Epidermal melanocyte (primary cell): ENCODE data around the gene PEX16.
A peak's percentile ranks its signal among the peaks of the same experiment; 100 is the strongest.
"Not testable (repeated sequence)": the region's sequence is repeated elsewhere in the genome, so short reads cannot be mapped to it uniquely, and the experiment has no call there.

ENCODE experiments used
- DNase-seq: peaks from one replicate; pipeline ENCODE4 v3.0.0; 2011; ENCODE audit warnings: low spot score; ENCODE audit not compliant: insufficient read length

PEX16 gene

DNA sequence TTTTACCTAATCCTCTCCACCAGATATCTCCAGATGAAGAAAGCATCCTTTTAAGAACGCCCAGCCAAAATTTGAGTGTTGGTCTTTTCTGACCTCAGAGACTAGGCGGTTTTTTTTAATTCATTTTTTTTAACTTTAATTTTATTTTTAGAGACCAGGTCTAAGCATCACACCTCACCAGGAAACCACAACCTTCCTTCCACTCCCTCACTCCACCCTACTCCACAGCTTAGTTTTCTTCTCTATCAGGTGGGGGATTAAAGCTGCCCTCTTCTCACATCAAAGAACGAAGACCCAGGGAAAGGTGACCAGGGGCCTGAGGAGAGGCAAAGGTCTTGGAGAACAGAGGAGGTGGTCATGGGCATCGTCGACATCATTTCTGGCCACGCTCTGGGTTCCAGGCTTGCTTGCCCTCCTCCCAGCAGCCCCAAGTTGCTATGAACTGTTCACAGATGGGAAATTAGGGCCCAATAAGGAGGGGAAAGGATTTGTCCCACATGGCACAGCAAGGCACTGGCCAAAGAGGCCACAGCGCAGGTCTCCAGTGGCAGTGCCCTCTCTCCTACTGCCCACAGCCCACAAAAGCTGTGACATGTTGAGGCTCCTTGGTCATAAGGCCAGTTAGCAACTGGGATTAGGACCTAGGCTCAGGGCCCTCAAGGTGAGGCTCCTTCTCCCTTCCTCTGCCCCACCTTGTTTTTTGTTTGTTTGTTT is 1.4 kb upstream of the PEX16 start:
- no peak for DNase-seq

GRCh38 chr11:45918331-45918941 is 759 bp upstream of the PEX16 start:
- DNase-seq: peak; percentile 97

DNA sequence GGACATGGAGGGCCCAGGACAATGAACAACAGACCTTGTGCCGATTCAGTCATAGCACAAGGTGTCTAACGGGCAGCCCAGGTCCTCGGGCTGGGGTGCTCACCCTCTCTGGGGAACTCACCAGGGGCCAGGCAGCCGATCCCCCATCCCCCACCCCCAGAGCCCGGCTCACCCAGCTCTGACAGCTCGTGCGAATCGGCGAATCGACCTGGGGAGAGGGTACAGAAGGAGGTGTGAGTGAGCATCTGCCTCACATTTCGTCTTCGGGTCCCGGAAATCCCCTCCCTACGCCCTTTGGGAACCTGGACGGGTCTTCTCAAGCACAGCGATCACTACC is 423 bp downstream of the PEX16 start:
- DNase-seq: no peak

GRCh38 chr11:45915446-45915845 is 2.2 kb downstream of the PEX16 start:
- DNase-seq: no peak

DNA sequence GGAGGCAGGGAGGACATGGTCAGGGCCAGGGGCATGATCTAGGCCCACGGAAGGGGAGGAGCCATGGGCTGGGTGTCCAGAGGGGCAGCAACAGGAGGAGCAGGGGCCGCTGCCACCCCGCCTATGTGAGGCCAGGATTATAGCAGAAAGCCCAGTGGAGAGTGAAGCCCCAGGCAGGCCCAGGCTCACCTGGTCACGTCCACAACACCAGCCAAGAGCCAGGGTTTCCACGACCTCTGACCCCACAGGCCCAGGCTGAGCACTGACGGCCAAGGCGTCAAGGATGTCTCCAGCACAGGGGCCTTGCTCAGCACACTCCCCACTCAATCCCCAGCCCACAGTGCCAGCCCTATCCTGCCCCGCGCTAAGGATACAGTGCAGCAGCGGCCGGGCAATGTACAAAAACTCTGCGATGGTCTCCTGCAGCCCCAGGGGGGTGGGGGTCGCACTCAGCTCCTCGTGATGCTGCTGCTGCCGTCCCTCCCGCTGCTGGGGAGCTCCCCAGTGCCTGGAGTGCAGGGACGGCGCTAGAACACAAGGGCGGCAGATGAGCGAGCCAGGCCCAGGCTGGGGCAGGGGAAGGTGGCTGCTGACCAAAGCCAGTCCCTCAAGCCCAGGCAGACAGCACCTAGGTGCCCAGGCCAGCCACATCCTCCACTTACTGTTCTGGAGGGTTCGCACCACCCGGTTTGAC is 3.6 kb downstream of the PEX16 start:
- DNase-seq: no peak

DNA sequence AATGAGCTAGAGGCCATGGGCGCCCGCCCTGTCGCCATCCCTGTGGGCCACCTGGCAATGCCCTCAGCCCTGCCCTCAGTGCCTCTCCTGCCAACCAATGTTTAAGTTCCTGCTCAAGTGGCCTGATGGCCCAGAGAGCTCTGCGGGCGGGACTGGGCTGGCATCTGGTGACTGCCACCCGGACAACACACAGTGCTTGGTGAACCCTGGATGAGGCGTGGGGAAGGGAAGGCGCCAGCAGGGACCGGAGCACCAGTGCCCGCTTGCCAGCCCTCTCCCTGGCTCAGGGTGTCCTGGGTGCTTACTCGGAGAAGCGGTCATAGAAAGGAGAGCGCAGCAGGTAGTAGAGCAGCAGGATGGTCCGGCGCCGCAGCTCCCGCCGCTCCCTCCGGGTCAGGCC is 4.2 kb downstream of the PEX16 start:
- DNase-seq: no peak

DNA sequence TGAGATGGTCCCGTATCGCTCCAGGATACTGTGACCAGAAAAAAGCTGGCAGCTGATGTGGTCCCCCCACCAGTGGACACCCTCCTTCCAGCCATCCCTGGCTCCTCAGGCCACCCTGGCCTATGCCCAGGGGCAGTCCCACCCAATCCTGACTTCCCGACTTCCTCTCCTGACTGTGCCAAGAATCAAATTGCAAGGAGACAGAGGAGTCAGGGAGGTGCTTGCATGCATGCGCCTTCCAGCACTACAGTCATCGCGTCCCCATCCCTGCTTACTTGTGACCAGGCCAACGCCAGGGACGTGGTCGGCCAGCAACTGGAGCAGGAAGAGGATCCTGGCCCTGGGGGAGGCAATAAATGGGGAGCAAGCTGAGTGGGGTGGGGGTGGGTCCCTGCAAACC is 7.1 kb downstream of the PEX16 start:
- DNase-seq: no peak

- no peak for DNase-seq
Measured at GRCh38 chr11:45909594-45910475, 7.8 kb downstream of the PEX16 start.

- no peak for DNase-seq
Measured at GRCh38 chr11:45907911-45908370, 9.7 kb downstream of the PEX16 start.

DNA sequence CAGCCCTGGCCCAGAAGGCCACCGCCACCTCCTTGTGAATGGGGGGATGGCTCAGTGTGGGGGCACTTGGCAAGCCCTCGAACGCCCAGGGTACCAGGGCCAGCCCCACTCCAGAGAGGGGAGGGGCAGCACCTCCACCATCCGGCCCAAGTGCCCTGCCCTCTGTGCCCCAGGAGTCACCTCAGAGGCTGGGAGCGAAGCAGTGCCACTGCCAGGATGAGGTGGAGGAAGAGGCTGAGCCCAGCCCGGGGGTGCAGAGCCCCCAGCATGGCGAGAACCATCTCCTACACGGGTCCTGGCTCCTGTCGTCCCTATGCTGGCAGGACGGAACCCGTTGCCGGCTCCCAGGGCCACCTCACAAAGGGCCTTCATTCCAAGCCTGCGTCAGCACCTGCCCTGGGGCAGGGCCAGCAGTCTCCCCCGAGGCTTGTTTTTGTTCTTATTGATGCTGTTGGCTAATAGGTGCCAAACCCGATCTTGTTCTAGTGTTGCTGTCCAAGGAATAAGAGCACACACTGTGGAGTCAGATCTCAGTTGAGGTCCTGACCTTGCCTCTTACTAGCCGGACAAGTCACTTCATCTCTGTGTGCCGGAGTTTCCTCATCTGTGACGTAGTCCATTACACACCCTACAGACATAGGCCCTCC is 10.6 kb downstream of the PEX16 start, which contains the start of gene FREY1:
TSS of gene FREY1 (minus strand) at position 307 of the 647 bp plus-strand sequence. CDS start at position 281, 26 bp downstream.
- no peak for DNase-seq

DNA sequence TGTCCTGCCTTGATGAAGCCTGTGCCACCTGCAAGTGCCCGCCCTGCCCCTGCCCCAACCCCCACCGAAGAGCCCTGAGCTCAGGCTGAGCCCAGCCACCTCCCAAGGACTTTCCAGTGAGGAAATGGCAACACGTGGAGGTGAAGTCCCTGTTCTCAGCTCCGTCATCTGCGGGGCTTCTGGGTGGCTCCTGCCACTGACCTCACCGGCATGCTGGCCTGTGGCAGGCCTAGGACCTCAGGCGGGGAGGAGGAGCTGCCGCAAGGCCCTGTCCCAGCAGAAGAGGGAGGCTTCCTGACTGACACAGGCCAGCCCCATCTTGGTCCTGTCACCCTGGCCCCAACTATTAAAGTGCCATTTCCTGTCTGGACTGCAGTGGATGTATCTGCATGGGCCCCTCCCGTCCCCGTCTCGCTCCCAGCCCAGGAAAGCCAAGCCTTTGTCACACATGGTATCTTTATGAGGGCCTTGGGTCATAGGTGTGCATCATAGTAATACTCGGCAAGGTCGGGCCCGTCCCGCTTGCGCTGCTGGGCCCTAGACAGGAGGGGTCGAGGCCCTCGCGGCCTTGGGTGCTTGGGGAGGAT is 11.5 kb downstream of the PEX16 start:
- DNase-seq: no peak

GRCh38 chr11:45905576-45905975 is 12.1 kb downstream of the PEX16 start:
- DNase-seq: not testable (repeated sequence)

DNA sequence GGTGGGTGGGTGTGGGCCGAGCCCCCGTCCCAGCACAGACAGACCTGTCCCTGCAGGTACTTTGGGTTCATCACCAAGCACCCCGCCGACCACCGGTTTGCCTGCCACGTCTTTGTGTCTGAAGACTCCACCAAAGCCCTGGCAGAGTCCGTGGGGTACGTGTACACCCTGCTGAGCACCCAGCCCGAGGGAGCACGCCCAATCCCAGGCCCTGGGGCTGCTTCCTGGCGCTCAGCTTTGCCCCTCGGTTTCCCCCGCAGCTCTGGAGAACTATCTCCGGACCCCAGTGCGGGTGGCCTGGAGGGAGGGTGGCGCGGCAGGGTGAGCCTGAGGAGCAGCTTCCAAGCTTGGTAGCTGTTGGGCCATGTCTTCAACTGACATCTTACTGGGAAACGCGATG is 12.6 kb downstream of the PEX16 start:
- no peak for DNase-seq

- no peak for DNase-seq
Measured at GRCh38 chr11:45904309-45904915, 13.3 kb downstream of the PEX16 start.

- no peak for DNase-seq
Measured at GRCh38 chr11:45902452-45903380, 15.0 kb downstream of the PEX16 start.

DNA sequence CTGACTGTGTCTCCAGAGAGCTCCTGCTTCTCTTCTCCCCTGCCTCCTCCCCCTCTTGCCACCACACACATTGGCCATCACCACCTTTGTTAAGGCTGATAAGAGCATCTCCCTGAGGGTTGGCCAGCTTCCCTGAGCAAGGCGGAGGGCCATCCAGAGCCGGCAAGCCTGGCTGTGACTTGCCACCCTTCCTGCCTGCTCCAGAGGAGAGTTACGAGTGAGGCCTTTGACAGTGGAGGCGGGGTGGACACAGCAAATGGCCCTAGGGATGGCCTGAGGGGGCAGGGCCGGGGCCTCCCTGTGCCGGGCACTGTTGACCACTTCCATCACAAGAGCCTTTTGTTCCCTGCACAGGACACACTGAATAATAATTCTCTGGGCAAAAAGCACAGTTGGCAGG is 16.1 kb downstream of the PEX16 start:
- DNase-seq: no peak

DNA sequence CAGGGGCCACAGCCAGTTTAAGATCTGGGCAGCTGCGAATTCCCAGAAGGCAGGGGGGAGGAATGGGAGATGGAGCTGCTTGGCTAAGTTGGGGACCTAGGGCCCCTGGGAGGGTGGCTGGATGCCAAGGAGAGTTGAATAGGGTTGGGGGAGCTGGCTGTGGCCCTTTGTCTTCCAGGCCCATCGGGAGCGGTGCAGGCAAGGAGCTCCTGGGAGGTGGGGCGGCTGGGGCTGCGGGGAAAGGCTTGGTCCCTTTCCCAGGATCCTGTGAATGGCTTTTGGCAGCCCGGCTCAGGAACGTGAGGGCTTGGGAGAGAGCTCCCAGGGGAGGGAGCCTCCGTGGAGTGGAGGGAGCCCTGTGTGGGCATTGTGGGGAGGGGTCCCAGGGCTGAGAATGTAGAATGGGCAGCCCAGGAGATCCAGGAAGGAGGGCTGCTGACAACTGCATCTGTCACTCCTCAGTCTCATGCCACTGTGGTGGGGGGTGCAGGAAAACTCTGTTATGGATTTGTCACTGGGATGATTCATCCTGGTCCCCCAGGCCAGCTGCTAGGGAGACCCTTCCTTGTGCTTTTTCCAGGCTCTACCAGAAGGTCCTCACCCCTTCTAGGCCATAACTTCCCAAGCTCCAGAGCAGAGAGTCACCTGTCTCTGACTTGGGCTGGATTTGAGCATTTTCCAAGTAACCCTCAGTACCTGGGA is 16.6 kb downstream of the PEX16 start:
- no peak for DNase-seq

- not testable (repeated sequence) for DNase-seq
Measured at GRCh38 chr11:45900175-45900800, 17.4 kb downstream of the PEX16 start.
